ENCODE measurements around the gene CDC42SE2.
A peak's percentile ranks its signal among the peaks of the same experiment; 100 is the strongest.

GRCh38 chr5:131382407-131383395 is 118.8 kb downstream of the CDC42SE2 start:
- peak; percentile 31 to 74 (median 61) for TF ChIP-seq CTCF (IDR thresholded peaks at IDR 0.05 in 8 of 11, conservative IDR thresholded peaks at IDR 0.05 in 3 of 11)
- TF ChIP-seq POLR2A (IDR thresholded peaks at IDR 0.05), result no peak
- peak in 1 of 3 donors; percentile 82 for TF ChIP-seq POLR2AphosphoS5 (IDR thresholded peaks at IDR 0.05)

Data from spleen (tissue), 7 donors.